HL-60 (cell line): ENCODE data around the gene ACCS.

Experiments used
- POLR2AphosphoS5 ChIP-seq: IDR thresholded peaks from 2 replicates; pipeline ENCODE4 v1.6.1; 2012; ENCODE audit warnings: low read depth
- SPI1 ChIP-seq: IDR thresholded peaks from 2 replicates; pipeline ENCODE4 v1.6.1; 2012; ENCODE audit warnings: low read depth, mild to moderate bottlenecking, borderline replicate concordance

DNA sequence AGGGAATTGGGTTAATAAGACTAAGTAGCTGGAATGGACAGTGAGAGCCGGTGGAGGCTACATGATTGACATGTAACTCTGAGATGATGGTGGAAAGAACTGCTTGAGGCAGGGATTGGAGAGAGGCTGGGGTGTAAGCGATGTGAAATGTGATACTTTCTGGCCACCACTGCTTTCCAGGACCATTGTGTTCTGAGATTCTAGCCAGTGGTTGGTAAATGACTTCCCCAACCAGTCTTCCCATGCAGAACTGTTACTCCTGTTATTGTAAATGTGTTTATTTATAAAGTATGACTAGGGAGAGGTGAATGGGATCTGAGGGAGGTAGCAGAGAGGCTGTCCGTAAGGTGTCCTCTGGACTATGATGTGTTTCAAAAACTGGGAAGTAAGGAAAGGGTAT lies 47.5 kb downstream of the ACCS start:
- TF ChIP-seq SPI1: no peak
- TF ChIP-seq POLR2AphosphoS5: no peak
